Measurements from ENCODE around the gene NOL4L. TPM values are rescaled to one million over a fixed set of nuclear protein-coding genes. Genes with fewer than 3 reads are reported as not detected.

The NOL4L gene
- total RNA-seq, 2 experiments from 2014 or later, result 26.1 to 27.4 TPM

DNA sequence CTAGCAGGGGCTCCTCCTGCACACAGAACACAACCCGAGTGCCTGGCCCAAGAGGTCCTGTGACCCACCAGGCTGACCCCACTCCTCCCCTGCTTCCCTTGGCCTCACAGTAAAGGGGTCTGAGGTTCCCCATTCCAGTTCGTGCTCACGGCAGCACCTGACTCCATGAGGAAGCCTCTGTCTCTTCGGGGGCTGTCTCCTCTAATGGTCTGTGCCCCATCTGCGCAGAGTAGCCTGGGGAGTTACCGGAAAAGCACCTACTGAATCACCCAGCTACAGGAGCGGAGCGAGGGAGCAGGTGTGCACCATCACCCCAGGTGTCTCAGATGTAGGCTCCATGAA, 133.8 kb downstream of the NOL4L start:
- ChIA-PET POLR2A (no interaction called here), CTCF (interaction anchor here (0.6 kb wide), 1 partner anchor 335 kb away, joined by 3 read pairs; no protein-coding TSS in a partner anchor)
- Mint-ChIP-seq H3K27ac (peak overlapping the region; percentile 36), H3K4me3 (no peak overlapping the region), H3K4me1 (no peaks in the 10 kb centered on the region), H3K36me3 (ENCODE audit: low read depth) (peaks cover 15% of the 10 kb centered on the region), H3K9me3 (no peaks in the 10 kb centered on the region), H3K27me3 (no peaks in the 10 kb centered on the region)
- DNase-seq, result no peak

DNA sequence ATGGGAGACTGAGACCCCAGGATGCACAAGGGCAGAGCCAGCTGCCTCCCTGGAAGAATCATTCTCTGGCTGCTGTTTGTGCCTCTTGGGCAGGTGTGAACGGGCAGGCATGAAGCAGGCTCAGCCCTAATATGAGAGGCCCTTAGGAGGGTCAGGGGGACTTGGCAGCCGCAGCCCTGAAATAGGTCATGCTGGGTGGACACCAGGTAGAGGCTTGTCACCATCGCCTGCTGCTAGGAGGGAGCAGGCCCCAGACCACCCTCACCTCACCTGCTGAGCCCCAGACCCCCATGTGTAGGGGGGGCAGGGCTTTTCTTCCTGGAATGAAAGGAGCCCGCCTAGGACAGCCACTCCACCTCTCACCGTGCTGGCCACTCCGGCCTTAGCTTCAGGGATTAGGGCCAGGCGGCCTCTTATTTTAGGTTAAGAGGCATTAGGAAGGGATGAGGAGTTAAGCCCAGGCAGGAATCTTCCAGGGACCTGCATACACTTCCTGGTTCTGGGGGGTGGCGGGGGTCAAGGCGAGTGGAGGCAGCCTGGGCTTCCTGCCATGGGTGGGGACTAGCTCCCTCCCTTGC, 134.6 kb downstream of the NOL4L start:
- Mint-ChIP-seq H3K4me1 (peaks cover 4% of the 10 kb centered on the region), H3K9me3 (no peaks in the 10 kb centered on the region), H3K27me3 (no peaks in the 10 kb centered on the region), H3K4me3 (no peak overlapping the region), H3K27ac (no peak overlapping the region), H3K36me3 (ENCODE audit: low read depth) (peaks cover 15% of the 10 kb centered on the region)
- ChIA-PET POLR2A (no interaction called here), CTCF (interaction anchor here (0.6 to 1.3 kb wide), 2 partner anchors 13 to 1819 kb away, joined by 3 read pairs; no protein-coding TSS in a partner anchor)
- no peak for DNase-seq

DNA sequence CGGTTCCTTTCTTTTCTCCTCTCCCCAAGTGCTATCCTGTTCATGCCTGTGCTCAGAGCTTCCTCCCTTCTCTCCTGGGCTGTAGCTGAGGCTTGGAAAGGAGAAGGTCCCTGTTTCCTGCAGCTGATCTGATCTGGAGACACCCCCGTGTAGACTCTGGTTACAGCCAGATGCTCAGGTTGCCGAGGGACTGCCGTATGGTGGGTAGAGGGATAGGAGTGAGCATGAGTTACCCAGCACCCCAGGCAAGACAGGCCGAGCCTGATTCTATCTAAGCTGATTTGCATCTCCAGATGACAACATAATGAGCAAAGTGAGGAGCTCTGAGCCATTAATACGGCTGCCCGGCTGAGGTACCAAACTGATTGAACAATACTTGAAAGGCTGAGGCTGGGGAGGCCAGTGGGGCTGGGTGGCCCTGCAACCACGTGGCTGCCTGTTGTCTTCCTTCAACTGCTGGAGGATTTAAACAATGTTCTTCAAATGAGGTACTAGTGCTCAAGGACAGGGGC, 135.2 kb downstream of the NOL4L start:
- CTCF ChIA-PET, result interaction anchor here (0.6 to 1.4 kb wide), 4 partner anchors 12 to 1820 kb away, joined by 3 to 4 read pairs (median 4); no protein-coding TSS in a partner anchor
- H3K9me3 Mint-ChIP-seq, result no peaks in the 10 kb centered on the region
- H3K4me1 Mint-ChIP-seq, result peaks cover 10% of the 10 kb centered on the region
- DNase-seq, result no peak
- peaks cover 21% of the 10 kb centered on the region for H3K36me3 Mint-ChIP-seq (ENCODE audit: low read depth)
- peak overlapping the region; percentile 55 for H3K27ac Mint-ChIP-seq
- no peak overlapping the region for H3K4me3 Mint-ChIP-seq
- POLR2A ChIA-PET, result no interaction called here
- no peaks in the 10 kb centered on the region for H3K27me3 Mint-ChIP-seq

DNA sequence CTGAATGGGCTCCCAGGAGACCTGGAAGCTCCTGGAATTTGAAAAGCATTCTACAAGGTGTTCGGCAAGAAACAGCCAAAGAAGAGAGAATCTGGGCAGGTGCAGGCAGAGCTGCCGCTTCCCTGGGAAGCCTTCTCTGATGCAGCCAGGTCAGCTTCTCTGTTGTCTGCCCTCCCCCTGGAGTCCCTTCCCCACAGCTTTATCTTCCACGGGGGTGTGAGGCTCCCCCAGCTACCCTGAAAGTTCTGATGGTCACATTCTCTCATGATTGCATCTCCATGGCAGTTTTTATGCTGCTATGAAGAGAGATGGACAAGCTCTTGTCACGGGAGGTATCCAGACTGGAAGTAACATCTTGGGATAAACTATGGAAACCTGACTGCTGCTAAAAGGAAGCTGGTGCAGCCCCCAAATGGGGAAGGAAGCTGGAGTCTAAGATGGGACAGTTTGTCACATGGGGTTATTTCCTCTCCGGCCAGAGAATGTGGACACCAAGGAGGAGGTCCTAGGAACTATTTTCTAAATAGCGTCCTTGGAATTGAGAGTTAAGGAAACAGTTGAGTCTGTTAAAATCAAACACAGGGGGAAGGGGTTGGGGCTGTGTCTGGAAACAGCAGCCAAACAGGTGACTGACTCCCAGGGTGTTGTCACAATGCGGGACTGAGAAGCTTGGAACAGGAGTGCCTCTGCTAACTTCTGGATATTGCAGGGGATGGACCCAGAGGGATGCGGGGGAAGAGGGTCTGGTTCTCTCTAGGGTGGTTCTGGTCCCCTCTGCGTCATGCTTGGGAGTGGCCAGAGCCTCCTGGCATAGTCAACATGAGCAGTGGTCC, 135.9 kb downstream of the NOL4L start:
- H3K4me3 Mint-ChIP-seq, result no peak overlapping the region
- DNase-seq, result no peak
- H3K4me1 Mint-ChIP-seq, result peaks cover 11% of the 10 kb centered on the region
- no peaks in the 10 kb centered on the region for H3K9me3 Mint-ChIP-seq
- H3K27me3 Mint-ChIP-seq, result no peaks in the 10 kb centered on the region
- ChIA-PET POLR2A (no interaction called here), CTCF (interaction anchor here (0.8 to 1.6 kb wide), 6 partner anchors 9 to 202 kb away, joined by 3 to 5 read pairs (median 4); no protein-coding TSS in a partner anchor)
- peak overlapping the region; percentile 55 for H3K27ac Mint-ChIP-seq
- peaks cover 21% of the 10 kb centered on the region for H3K36me3 Mint-ChIP-seq (ENCODE audit: low read depth)

DNA sequence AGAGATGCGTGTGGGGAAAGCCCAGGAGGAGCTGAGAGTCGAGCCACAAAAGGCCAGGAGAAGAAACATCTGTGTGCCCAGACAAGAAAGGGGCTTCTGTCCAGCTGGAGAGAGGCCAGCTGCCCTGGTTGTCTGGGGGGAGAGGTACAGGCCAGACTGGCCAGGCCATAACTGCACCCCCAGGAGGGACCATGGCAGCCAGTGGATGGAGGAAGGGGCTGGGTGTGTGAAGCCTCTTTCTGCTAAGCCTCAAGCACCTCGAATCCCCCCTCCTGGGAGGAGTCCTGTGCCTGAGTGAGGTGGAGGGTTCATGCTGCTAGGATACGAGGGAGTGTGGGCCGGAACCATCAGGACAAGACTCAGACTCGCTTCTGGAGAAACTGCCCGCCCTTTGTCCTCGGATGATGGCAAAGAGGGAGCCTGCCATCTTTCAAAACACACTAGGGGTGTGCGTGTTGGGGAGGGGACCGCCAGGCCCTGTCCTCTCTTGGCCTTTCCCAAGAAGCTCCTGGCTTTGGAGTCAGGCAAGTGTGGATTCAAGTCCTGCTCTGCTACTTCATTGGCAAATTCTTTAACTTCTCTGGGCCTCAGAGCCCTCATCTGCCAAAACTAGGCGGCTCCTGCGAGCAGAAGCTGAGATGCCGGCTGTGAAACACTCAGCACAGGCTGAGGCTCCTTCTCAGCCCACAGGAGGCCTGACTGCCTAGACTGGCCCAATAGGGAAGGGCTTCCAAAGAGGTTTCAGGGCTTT, 136.7 kb downstream of the NOL4L start:
- Mint-ChIP-seq H3K27me3 (no peaks in the 10 kb centered on the region), H3K4me1 (peaks cover 14% of the 10 kb centered on the region), H3K9me3 (no peaks in the 10 kb centered on the region), H3K27ac (no peak overlapping the region), H3K4me3 (no peak overlapping the region), H3K36me3 (ENCODE audit: low read depth) (peaks cover 21% of the 10 kb centered on the region)
- CTCF ChIA-PET, result interaction anchor here (0.9 to 1.6 kb wide), 4 partner anchors 10 to 21 kb away, joined by 3 to 5 read pairs (median 4); no protein-coding TSS in a partner anchor
- POLR2A ChIA-PET, result no interaction called here
- DNase-seq, result no peak

DNA sequence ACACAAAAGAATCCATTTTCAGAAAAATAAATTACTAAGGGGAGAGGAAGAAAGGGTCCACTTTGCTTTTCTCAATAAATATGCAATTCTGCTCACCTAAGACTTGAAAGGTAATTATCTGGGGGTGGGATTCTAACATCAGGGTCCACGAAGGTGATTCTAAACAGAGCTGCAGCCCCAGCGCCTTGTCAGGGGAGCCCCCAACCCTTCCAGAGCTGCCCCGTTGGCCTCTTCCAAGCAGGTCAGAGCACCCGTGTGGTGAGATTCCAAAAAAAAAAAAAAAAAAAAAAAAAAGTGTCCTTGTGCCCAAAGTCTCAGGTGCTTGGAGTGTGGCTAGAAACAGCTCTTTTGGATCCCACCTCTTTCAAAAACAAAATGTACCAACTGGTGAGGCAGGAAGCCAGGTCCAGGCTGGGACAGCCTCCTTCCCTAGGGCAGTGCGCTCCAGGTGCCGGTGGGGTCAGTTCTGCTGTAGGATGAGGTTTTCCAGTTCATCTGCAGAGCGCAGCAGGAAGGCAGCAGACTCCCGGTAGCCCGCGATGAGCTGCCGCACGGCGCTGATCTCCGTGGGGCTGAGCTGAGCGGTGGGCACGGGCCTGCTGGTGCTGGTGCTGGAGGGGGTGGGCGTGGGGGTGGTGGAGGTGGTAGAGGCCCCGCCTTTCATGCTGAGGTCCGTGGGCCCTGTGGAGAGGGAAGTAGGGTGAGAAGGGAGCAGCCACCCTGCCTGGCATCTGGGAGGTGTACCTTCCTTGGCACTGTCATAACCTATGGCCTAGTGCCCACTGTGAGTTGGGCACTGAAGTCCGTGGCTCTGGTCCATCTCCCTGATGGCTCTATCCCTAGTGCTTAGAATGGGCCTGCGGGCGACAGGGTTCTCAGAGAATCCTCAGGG, 137.8 kb downstream of the NOL4L start:
- peaks cover 25% of the 10 kb centered on the region for H3K36me3 Mint-ChIP-seq (ENCODE audit: low read depth)
- no peaks in the 10 kb centered on the region for H3K27me3 Mint-ChIP-seq
- DNase-seq, result no peak
- no peak overlapping the region for H3K4me3 Mint-ChIP-seq
- H3K27ac Mint-ChIP-seq, result peak overlapping the region; percentile 60
- H3K4me1 Mint-ChIP-seq, result peaks cover 18% of the 10 kb centered on the region
- POLR2A ChIA-PET, result no interaction called here
- CTCF ChIA-PET, result no interaction called here
- no peaks in the 10 kb centered on the region for H3K9me3 Mint-ChIP-seq

DNA sequence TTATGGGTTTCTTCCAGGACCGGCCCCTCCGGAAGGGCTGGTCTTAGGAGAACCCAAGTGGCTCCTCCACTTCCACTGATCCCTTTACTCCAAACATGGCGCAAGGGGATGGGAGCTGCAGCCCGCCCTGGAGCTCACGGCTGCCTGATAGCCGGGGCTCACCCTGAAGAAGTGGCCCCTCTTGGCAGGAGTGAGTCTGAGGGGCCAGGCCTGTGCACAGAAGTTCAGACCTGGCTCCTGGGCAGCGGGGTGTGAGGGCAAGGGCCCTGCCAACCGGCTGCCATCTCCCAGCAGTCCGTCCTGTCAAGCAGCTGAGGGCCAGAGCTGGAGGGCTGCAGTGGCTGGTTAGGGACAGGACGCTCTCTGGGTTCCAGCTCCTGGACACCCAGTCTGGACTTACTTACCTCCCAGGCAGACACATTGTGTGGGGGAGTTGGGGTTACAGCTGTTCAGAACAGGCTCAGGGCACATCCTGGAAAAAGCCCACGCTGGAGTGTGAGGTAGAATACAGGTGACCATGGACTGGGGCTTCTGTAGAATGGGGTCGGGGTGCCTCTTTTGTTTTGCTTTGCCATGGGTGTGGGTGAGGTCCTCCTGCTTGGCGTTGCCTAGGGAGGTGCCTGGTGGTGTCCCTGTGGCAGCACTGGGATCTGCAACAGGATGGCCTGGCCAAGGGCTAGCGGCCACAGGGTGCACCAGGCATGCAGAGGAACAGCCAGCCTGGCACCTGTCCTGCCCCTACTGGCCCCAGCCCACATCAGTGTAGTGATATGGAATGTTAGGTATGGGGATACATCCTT, 138.6 kb downstream of the NOL4L start:
- DNase-seq, result no peak
- Mint-ChIP-seq H3K27me3 (no peaks in the 10 kb centered on the region), H3K4me1 (peaks cover 18% of the 10 kb centered on the region), H3K4me3 (no peak overlapping the region), H3K27ac (peak overlapping the region; percentile 60), H3K9me3 (no peaks in the 10 kb centered on the region), H3K36me3 (ENCODE audit: low read depth) (peaks cover 25% of the 10 kb centered on the region)
- ChIA-PET CTCF (no interaction called here), POLR2A (no interaction called here)

DNA sequence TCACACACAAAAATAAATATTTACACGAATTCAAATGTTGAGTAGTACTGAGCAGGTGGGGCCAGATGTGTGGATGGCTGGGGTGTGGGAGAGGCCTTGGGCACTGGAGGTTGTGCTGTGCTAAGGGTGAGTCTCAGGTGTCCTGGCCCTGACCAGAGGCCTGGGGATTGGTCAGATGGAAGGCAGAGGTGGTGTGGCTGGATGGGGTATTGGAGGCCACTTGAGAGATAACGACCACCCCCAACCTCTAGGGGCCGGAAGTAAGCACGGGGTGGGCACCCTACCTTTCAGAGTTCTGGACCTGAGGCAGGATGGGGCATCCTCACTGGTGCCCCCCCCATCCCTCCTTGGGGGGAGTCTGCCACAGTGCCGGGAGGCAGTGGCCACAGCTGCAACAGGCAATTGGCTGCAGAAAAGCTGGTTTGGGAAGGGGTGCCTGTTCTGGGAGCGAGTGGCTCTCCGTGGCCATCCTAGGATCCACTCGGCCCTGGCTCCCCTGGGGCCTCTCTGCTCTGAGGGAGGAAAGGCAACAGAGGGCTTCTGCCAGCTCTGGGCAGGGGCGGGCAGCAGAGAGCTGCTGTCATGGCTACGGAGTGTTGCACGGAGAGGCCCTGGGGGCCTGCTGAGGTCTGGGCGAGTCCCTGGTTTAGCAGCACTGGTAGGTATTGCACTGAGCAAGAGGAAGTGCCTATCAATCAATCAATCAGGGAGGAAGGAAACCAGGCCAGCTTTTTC, 139.4 kb downstream of the NOL4L start:
- CTCF ChIA-PET, result no interaction called here
- no peak for DNase-seq
- Mint-ChIP-seq H3K4me1 (peaks cover 18% of the 10 kb centered on the region), H3K27me3 (no peaks in the 10 kb centered on the region), H3K9me3 (no peaks in the 10 kb centered on the region), H3K27ac (peak overlapping the region; percentile 71), H3K4me3 (no peak overlapping the region), H3K36me3 (ENCODE audit: low read depth) (peaks cover 24% of the 10 kb centered on the region)
- POLR2A ChIA-PET, result no interaction called here

DNA sequence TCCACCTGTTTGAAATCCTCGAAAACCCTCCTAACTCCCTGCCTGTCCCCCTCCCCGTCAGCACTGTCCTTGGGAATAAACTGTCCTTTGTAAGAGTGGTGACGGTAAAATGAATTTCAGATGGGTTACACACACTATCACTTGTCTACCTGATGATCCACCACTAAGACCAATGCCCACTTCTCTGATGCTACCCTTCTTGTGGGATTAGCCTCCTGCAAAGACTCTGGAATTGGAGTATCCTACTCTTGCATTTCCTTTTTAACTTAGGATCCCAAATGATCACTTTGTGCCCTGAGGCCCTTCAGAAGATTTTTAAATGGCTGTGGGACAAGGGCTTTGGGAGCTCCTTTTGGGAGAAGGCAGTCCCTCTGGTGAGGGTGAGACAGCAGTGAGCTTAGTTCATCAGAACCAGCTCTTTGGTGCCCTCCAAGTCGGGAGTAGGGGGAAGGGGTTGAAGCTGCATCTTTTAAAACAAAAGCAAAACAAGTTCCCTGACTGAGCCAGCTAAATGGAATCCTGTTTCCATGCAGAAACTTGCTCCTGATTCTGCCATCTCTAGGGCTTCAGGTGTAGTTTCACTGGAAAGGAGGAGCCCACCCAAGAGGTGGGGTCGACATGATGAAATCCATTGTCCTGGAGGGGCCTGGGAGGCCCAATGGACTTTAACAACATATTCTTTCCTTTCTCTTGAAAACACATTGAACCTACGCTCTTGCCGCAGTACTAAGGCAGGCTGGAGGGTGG, 140.5 kb downstream of the NOL4L start:
- DNase-seq, result no peak
- Mint-ChIP-seq H3K4me3 (no peak overlapping the region), H3K27ac (peak overlapping the region; percentile 54), H3K27me3 (no peaks in the 10 kb centered on the region), H3K36me3 (ENCODE audit: low read depth) (peaks cover 28% of the 10 kb centered on the region), H3K4me1 (peaks cover 18% of the 10 kb centered on the region), H3K9me3 (no peaks in the 10 kb centered on the region)
- CTCF ChIA-PET, result no interaction called here
- POLR2A ChIA-PET, result no interaction called here

DNA sequence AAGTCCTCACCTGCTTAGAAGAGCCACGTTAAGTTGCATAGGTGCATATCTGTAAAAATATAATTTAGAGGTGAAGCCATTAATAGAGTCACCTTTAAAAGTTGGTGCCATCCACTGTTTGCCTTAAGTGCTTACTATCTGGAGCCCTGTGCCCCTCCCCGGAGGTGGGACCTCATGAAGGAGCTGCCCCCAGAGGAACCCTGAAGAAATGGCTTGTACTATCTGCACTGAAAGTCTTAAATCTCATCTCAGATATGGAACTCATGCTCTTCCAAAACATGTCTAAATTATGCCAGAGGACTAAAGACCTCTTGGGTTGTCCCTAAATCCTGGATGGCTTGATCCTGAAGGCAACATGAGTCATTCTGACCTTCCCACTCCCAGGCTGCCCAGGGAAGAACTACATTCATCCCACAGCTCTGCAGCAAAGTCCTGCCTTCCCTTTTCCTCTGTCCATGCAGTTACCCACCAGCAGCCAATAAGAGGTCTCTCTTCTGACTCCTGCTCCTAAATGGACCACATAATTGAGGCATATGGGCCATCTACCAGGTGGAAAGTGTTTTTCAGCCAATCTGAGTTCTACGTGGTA, 141.7 kb downstream of the NOL4L start:
- Mint-ChIP-seq H3K36me3 (ENCODE audit: low read depth) (peaks cover 32% of the 10 kb centered on the region), H3K27ac (peak overlapping the region; percentile 48), H3K9me3 (no peaks in the 10 kb centered on the region), H3K27me3 (no peaks in the 10 kb centered on the region), H3K4me1 (peaks cover 25% of the 10 kb centered on the region), H3K4me3 (no peak overlapping the region)
- CTCF ChIA-PET, result no interaction called here
- no peak for DNase-seq
- POLR2A ChIA-PET, result no interaction called here

Data from activated CD4-positive, alpha-beta T cell treated with anti-CD3 and anti-CD28 coated beads, Interleukin-2, amount 10 ng/mL, durations not matched to agents 7 days and 5 days (primary cell).